ENCODE measurements around the gene NHSL2.
"Not testable (repeated sequence)": the region's sequence is repeated elsewhere in the genome, so short reads cannot be mapped to it uniquely, and the experiment has no call there.

The NHSL2 gene

DNA sequence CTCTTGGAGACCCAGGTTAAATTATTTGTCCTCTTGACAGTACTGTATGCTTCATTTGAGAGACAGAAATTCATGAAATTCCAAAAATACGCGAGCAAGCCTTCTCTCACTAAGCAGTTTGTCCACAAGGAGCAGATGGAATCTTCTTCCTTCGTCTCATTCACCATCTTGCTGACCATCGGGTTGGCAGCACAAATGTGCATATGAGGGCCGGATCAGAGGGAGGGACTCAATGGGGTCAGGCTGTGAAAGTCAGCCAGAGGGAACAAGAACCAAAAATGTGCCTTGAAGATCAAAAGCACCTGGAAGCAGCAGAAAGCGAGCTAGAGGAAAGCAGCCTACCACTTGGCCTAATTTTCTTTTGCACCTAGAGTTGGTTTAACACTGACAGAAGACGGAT is 16.4 kb downstream of the NHSL2 start:
- peak in 1 of 14 donors; percentile 44 for DNase-seq

DNA sequence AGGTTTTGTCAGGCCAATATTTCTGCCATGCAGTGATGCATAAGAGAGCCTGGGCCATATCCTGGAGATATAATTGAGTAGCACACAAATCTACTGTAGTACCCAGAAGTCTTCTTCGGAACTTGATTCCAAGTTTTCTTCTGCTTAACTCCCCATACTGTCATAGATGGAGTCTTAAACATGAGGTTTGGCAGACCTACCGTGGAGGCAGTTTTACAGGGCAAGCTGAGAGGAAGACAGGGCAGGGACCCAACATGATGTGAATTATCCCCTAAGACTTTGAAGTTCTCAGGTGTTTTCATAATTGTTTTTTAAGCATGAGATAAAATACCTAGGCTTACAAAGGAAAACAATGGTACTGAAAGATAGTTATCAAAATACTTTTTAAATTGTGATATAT is 18.2 kb downstream of the NHSL2 start:
- no peak for DNase-seq

DNA sequence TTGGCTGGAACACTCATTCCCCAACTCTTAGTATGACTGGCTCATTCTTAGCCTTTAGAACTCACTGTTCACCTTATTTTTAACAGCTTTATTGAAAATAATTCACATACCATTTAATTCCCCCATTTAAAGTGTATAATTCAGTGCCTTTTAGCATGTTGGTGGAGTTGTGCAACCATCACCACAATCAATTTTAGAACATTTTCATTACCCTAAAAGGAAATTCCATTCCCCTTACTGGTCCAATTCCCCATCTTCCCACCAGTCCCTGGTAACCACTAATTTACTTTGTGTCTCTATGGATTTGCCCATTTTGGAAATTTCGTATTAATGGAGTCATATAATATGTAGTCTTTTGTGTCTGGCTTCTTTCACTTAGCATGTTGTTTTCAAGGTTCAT is 19.7 kb downstream of the NHSL2 start:
- DNase-seq = no peak

DNA sequence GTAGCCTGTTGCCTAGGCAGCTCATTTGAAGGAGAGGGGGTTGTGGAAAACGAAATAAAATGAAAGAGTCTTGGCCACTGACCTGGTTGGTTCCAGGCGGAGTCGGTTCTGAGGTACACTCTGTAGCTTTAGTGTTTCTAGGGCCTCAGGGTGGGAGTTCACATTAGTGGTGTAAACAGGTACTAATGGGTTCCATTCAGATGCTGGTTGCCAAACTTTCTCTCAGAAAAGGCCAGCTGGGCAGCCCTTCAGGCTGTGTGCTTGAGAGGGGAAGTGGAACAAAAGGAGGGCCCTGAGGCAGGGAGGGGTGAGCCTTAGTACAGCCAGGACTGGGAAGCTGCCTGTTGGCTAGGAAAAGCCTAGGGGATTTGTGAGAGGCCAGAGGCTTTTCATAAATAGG is 24.8 kb downstream of the NHSL2 start:
- peak in 4 of 14 donors; percentile 10 to 68 (median 18) for DNase-seq

DNA sequence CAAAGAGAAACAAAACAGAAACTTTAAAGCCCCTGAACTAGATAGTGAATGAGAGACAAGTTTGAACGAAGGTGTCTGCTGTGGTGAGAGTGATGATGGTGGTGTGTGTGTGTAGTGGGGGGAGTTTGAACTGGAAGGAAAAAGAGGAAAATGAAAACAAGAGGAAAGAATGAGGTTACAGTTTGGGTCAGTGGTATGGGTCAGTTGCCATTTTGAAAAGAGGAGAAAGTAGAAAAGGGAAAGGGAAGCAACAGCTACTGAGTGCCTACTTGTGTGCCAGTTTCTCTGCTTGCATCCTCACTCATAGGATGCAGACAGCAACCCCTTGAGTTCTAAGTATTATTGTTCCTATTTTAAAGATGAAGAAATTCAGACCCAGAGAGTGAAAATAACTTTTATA is 26.0 kb downstream of the NHSL2 start:
- no peak for DNase-seq

DNA sequence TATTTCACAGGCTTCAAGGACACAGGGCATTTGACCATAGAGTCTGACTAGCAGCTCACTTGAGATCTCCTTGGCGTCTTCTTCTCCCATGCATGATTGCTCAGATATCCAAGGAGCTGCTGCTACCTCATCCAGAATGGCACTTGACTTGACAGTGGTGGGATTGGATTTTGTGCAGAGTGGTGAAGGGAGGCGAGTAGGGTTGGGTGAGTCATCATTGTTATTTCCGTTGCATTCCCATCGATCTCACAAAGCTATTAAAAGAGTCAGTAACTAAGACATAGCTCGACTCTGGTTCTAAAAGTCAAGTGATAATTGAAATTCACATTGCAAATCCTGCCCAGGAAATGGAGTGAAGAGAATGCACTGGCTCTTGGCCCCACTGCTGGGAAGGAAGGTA is 27.7 kb downstream of the NHSL2 start:
- DNase-seq = no peak

DNA sequence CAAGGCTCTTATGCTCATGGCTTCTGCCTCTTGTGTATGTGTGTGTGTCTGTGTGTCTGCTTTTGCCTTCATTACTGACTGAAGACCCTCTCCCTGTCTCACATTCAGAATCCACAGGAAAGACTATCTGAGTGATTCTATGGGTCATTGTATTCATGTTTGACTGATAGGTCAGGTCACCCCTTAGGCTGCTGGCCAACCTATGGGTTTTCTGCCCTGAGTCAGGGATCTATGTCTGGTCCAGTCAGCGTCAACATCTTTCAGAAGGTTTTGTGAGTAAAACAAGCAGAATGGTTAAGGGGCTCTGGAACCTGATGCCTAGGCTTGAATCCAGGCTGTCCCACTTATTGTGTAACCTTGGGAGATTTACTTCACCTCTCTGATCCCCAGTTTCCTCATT is 30.5 kb downstream of the NHSL2 start:
- DNase-seq = no peak

DNA sequence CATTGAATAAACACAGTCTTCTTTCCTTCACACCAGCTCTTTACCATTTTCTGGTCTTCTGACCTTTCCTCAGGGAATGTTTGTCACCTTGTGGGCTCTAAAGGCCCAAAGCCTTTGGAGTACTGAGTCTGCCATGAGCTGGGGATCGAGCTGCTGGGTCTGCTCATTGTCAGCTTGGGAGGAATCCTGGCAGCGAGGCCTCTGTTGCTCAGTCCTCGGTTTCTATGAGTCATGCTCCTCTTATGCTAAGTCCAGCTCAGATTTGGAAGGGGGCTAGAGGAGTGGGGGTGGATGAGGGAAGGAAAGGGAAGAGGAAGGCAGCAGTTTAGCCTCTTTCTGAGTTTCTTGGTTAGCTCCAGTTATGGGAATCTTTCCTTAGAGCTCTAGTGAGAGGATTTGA is 31.1 kb downstream of the NHSL2 start:
- peak in 1 of 14 donors; percentile 19 for DNase-seq

DNA sequence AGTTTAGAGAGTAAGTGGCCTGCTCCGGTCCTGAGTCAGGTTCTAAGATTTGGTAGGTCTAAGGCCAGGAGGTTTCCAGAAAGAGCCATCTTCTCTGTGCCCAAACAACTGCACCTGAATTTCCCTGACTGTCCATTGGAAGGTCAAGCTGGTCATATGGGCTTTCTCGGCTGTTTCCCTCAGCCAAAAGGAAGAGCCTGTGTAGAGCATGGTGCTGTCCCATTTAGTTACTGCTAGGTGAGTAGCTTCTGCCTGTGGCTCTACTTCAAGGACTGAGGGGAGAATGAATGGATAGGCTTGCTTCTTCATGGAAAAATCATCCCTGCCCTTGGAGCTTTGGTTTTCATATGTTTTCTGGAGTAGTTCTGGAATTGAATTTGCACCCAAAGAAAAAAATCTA is 33.7 kb downstream of the NHSL2 start:
- DNase-seq = peak in 1 of 14 donors; percentile 56

DNA sequence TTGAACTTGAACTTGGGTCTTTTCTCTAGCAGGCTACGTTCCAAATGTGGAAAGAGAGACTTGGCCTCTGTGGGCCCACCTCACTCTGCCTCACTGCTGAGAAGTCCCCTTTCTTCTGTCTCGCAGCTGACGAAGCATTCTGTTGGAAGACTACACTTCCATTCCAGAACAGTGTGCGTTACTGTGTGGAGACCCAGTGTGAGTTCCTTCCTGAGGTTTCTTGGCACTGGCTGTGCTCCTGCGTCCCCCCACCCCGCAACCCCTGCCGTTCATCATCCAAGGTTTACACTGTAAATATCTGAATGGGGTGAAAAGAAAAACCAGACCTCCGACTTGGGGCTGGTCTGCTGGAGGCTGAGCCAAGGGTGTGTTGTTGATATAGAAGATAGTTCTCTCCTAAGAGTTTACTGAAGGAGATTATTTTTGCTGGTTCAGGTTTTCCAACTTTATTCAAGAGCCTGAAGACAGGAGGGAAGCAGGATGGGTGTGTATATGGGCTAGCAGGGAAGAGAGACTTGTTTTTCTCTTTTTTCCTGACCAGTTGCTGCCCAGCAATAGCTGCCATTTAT is 34.7 kb downstream of the NHSL2 start:
- no peak for DNase-seq

DNA sequence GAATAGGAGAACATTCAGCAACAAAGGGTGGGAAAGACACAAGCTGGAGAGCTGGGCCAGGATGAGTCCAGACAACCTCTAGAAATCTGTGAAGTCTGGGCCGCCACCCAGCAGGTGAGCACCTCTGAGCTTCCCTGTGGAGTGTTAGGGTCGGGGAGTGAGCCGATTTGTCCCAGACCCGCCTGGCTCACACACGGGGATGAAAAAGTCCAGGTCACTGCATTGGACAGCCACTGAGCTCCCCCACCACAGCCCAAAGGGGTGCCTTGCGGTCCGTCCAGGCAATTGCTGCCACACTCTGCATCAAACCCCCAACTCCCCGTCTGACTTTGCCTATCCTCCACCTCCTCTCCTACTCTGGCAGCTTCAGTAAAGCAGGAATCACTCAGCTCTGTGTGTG is 38.7 kb downstream of the NHSL2 start:
- DNase-seq = no peak

DNA sequence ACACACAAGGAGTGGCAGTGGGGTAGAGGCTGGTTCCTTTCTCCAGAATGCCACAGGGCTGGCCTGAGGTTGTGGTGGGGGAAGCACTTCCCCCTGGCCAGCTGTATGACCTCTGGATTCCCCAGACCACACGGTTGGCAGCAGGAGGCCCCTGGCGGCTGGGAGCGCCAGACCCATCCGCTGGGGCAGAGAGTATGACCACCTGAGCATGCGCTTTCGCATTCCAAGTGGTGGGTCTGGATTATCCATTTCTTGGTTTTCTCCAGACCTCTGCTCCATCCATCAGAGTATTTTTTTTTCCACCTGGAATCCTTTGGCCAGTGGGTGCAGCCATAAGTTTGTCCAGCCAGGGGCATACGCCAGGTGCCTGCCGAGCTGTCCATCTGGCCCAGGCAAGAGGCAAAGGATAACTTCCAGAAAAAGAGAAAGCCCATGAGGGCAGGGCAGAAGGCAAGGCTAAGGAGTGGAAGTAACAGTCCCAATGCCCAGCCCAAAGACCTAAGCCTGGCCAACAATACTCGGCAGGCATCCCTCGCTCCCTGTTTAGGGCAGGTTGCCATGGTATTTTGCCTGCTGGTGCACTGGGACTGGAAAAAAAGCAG is 39.3 kb downstream of the NHSL2 start:
- peak in 3 of 14 donors; percentile 15 to 96 (median 43) for DNase-seq

DNA sequence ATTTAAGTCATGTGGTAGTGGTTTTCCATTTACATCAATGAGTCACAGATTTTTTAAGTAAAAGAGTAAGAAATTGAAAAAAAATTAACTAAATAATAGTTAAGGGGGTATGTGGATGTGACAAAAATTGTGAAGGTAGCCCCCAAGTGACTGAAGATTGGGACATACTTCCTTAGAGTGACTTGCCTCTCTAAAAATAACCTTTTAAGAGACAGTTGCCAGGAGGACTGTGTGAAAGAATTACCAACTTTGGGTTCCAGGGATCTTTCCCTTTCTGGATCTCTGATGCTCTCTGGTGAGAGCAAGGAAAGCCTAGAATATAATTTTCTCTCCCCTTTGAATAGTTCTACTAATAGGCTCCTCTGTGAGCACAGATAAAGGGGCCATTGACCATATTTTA is 42.7 kb downstream of the NHSL2 start:
- DNase-seq = no peak

DNA sequence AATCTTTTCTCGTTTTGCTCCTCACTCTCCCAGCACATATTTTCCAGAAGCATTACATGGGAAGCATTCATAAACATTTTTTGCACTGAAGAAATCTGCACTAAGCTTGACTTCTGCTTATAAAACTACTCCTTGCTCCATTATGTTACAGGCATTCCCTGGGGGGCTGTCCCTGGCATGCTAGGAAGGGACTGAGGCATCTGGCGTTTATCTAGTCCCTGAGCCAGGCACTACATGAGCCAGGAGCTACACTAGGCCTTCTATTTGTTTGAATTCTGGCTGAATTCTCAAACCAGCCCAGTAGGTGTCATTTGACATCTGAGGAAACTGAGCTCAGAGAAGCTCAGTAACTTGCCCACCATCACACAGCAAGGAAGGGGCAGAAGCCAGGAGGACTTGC is 43.3 kb downstream of the NHSL2 start:
- DNase-seq = peak in 1 of 14 donors; percentile 81

DNA sequence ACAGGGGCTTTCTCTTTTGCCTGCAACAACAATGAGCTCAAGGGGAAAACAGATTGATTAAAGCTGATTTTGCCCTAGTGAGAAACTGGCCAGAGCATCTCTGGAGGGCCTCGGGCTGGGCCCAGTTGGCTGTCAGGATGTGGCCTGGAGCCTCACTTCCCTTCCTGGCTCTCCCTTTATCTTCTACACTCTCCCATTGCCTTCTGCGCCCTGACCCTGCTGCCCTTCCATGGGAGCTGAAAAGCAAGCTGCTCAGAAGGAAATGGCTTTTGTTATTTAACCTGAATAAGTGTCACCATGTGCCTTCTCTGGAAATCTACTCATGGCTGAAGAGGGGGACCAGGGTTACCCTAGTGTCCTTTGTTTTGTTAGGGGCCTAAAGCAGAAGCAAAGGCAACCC is 43.8 kb downstream of the NHSL2 start:
- no peak for DNase-seq

DNA sequence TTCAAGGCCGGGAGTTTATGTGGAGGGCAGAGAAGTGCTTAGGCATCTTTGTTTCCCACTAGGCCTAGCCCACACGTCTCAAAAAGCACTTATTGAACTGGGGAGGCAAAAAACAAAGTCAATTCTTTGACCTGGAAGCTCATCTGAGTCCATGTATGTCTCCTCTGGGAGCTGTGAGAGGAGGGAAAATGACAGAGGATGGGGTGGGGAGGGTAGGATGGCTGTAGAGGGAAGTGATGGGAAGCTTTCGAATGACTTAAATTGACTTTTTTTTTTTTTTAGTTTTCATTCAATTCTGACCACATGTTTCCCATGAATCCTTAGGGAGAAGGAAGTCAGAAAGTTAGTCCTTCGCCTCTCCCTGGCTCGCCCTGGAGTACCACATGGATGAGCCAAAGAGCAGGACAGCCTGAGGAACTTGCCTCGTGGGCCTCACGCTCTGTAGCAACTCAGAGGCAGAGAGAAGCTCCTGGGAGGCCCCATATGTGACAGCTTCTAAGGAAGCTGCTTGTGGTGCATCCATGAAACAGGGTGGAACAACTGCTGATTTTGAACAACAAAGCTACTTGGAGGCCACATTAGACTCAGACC is 45.0 kb downstream of the NHSL2 start:
- no peak for DNase-seq

DNA sequence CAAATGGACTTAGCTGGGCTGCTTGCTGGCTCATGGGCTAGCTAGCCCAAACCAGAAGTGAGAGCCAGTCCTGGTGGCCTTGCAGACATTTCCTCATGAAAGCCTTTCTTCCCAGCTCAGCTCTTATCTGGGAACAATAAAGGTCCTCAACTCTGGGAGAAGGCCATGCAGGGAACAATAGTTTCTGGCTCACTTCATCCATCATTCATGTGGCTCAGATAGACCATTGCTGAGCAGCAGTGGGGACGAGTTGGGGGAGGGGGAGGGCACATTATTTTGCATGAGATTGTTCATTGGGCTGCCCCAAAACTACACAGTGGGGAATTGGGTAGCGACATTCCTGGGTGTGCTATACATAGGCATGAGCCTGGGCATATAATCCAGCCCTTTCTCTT is 47.6 kb downstream of the NHSL2 start:
- DNase-seq = no peak

DNA sequence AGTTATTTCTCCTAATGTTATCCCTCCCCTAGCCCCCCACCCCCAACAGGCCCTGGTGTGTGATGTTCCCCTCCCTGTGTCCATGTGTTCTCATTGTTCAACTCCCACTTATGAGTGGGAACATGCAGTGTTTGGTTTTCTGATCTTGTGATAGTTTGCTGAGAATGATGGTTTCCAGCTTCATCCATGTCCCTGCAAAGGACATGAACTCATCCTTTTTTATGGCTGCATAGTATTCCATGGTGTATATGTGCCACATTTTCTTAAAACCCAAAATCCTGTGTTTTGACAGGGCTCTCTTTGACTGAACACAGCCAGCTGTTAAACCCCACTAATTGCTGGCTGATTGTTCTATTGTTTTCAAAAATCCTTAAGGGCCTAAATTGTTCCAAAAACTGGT is 53.5 kb downstream of the NHSL2 start:
- not testable (repeated sequence) for DNase-seq

DNA sequence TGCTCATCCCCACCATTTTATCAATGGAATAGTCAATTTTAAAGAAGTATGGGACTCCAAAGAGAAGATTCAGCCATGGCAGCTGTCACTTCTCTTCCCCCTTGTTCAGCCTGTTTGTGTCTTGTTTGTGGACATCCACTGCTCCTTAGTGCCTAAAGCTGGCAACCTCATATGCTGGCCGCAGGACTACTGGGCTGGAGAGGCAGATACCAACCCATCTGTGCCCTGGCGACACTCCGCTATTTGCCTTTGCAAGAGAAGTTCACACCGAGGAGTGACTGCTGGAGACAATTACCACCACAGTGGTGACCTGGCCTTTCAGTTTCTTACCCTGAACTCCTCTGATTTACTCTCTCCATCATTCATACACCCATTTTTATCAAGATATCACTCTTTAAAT is 64.3 kb downstream of the NHSL2 start:
- DNase-seq = peak in 1 of 14 donors; percentile 67

DNA sequence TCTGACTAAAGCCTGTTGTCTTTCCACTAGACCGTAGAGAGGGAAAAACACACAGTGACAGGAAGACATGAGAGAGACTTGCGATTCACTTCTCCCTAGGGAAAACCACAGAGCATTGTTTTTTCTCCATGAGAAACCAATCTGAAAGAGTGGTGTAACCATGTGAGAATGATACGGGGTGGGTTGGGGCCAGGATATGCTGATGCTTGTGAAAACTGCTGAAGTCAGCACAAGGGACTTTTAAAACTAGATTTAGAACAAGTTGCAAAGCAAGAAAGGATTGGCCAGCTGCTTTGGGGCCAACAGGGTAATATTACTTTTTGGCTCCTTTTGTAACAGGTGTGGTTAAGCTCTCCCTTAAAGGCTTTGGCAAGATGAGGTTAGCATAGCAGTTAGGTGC is 66.1 kb downstream of the NHSL2 start:
- DNase-seq = no peak

DNA sequence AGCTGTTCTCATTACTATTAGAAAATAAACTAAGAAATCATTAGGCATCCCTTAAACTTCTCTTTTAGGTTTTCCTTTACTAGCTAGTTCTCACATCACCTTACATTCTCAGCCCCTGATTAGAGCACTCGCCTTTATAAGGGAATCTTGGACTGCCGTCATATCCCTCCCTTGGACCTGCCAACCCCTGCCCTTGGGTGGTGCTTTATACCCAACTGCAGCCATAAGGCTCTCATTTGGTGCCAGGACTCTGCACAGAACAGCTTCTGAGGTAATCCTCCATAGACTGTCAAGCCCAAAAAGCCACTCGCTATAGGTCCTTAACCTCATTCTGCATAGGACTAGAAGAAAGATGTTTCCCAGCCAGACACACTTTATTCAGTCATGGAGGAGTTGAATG is 67.5 kb downstream of the NHSL2 start:
- peak in 1 of 14 donors; percentile 76 for DNase-seq

DNA sequence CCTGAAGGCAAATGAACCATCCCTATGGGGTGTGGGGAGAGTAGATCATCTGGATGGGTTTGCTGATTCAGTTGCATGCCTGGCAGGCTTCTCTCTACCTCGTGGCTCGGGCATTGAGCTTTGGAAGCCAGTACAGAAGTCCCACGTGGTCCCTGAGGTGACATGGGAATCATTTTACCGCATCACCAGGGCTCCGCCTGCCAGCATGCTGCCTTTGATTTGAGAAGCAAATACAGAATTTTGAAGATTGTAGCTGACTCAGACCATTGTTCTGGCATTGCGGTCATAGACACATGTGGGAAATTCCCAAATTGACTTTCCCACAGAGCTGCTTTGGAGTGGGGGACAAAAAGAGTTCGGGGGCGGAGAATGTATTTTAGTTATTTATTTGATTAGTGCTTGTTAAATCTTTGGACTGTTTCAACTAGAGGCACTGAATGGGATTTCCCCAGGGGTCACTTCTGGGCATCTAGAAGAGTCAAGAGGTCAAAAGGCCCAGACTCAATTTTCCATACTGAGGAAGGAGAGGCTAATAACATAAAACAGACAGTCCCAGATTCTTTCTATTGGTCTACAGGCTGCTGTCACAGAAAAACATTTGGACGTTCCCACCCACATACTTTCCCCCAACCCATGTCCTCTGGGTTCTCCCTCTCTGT is 79.3 kb downstream of the NHSL2 start:
- DNase-seq = no peak

DNA sequence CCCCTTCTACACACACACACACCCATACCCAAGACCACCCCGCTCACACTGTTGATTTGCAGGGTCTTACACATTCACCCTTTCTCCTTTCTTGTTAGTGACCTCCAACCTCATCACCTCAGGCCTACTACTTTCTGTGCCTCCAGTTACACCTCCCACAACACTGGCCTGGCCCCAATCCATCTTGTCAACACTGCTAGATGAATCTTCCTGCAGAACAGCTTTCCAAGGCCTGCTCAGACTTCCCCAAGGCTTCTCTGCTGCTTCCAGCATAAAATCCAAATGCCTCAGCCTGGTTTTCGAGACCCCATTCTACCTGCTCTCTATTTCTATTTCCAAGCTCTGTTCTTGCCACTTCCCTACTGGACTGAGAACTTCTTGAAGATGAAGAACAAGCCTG is 79.9 kb downstream of the NHSL2 start:
- no peak for DNase-seq

DNA sequence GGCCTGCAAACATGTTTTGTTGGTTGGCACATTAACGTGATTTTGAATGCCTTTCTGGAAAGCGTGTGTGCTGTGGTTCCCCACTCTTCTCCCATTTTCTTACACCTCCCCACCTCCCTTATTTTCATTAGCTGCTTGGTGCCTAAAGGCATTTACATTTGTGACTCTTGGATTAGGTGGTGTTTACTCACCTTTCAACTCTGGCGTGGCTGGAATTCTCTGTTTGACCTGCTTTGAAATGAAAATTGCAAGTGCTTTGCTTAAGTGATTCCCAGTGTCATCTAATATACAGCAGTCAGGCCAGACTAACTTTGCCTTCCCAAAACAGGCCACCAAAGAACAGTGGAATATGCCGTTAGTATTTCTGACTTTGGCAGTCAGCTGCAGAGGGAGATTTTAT is 80.5 kb downstream of the NHSL2 start:
- no peak for DNase-seq
